PFSK-1 (cell line): ENCODE data around the gene ABCF3.

ENCODE experiments used
- POLR2AphosphoS5 ChIP-seq: IDR thresholded peaks from 2 replicates; pipeline ENCODE4 v1.6.1; 2012; ENCODE audit warnings: low read depth, mild to moderate bottlenecking, control low read depth, low read length, moderate library complexity
- REST ChIP-seq, 2 experiments: IDR thresholded peaks; 2 replicates each; pipeline versions ENCODE4 v1.6.1 to v1.8.0; 2011 to 2012; ENCODE audit warnings: low read depth in 2 of 2, low read length in 2 of 2, control low read depth in 1 of 2, inconsistent platforms in 1 of 2, mild to moderate bottlenecking in 1 of 2, moderate library complexity in 1 of 2; ENCODE audit not compliant: insufficient read depth in 1 of 2
- SIN3A ChIP-seq: IDR thresholded peaks from 2 replicates; pipeline ENCODE4 v1.6.1; 2012; ENCODE audit warnings: mild to moderate bottlenecking, low read length, moderate library complexity, borderline replicate concordance; ENCODE audit not compliant: insufficient read depth

DNA sequence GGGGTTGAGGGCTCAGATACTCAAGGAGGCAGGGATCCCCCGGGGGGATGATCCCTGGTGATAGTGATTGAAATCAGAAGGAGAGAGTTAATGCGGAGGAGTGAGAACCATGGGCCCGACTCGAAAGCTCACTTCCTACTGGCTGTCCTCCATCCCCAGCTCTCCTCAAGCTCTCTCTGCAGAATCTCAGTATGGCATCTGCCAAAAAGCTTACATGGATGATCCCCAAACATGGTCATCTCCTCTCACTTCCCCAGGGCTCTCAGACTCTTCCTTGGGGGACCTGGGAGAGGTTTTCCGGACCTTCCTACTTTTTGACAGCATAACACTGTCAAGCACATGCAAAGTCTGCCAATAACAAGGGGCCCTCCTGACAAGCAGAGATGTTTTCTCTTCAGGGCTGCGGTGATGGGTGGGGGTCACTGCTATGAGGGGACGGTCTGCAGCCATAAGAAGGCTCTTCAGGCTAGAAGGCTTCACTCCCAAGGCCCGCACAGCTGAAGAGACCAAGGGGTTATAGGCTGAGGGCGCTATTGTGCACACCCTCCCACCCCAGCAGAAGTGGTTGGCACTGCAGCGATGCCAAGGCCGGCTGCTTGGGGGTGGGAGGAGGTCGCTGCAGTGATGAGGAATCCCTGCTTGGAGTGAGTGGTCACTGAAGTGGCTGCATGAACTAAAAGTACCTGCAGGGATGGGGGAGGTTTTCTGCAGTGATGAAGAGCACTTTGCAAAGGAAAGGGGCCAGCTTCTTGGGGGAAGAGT is 42.6 kb downstream of the ABCF3 start:
- TF ChIP-seq SIN3A = no peak
- TF ChIP-seq REST (IDR thresholded peaks at IDR 0.05; ENCODE audit: insufficient read depth in 1 of 2, low read depth in 2 of 2, low read length in 2 of 2) = no peak
- TF ChIP-seq POLR2AphosphoS5 = no peak
